Measurements from ENCODE around the gene ABCC3. TPM values are rescaled to one million over a fixed set of nuclear protein-coding genes. Genes with fewer than 3 reads are reported as not detected.
A peak's percentile ranks its signal among the peaks of the same experiment; 100 is the strongest.
"Not testable (repeated sequence)": the region's sequence is repeated elsewhere in the genome, so short reads cannot be mapped to it uniquely, and the experiment has no call there.

Gene ABCC3
- total RNA-seq, 1 donor from 2014 or later, result 5.4 TPM

- ATAC-seq (no peak), DNase-seq (ENCODE audit: low spot score) (no peak)
- intact Hi-C loops (cut with DNase I), result no loop called here
Measured at GRCh38 chr17:50710650-50711049, 76.0 kb downstream of the ABCC3 start.

GRCh38 chr17:50712641-50713040 lies 78.0 kb downstream of the ABCC3 start:
- no peak for ATAC-seq
- intact Hi-C loops (cut with DNase I), result no loop called here

GRCh38 chr17:50715471-50715870 lies 80.8 kb downstream of the ABCC3 start:
- intact Hi-C loops (cut with DNase I), result no loop called here
- ATAC-seq, result no peak

More at GRCh38 chr17:50712641-50713040, 78.0 kb downstream of the ABCC3 start:
- no peak for DNase-seq (ENCODE audit: low spot score)

GRCh38 chr17:50719144-50719923 lies 84.7 kb downstream of the ABCC3 start, which contains the start of gene LUC7L3:
LUC7L3 (plus strand) TSS chr17:50719603; CDS start chr17:50719733, 130 bp downstream.
- intact Hi-C loops (cut with DNase I), result no loop called here
- DNase-seq (ENCODE audit: low spot score) (peak; percentile 96), ATAC-seq (peak; percentile 98)

More at GRCh38 chr17:50715471-50715870, 80.8 kb downstream of the ABCC3 start:
- no peak for DNase-seq (ENCODE audit: low spot score)

GRCh38 chr17:50719924-50720794 lies 85.5 kb downstream of the ABCC3 start:
- intact Hi-C loops (cut with DNase I), result no loop called here
- DNase-seq (ENCODE audit: low spot score) (no peak), ATAC-seq (no peak)

GRCh38 chr17:50721194-50722010 lies 86.7 kb downstream of the ABCC3 start:
- intact Hi-C loops (cut with DNase I), result no loop called here
- DNase-seq (ENCODE audit: low spot score), result no peak
- no peak for ATAC-seq

- ATAC-seq (no peak), DNase-seq (ENCODE audit: low spot score) (no peak)
- intact Hi-C loops (cut with DNase I), result no loop called here
Measured at GRCh38 chr17:50722746-50723145, 88.1 kb downstream of the ABCC3 start.

- ATAC-seq; intact Hi-C loops (cut with DNase I): not testable (repeated sequence)
Measured at GRCh38 chr17:50724622-50725021, 89.9 kb downstream of the ABCC3 start.

GRCh38 chr17:50725769-50726655 lies 91.3 kb downstream of the ABCC3 start:
- DNase-seq (ENCODE audit: low spot score), result no peak
- no peak for ATAC-seq
- intact Hi-C loops (cut with DNase I), result no loop called here

More at GRCh38 chr17:50724622-50725021, 89.9 kb downstream of the ABCC3 start:
- DNase-seq (ENCODE audit: low spot score), result not testable (repeated sequence)

- ATAC-seq, result no peak
- no peak for DNase-seq (ENCODE audit: low spot score)
- intact Hi-C loops (cut with DNase I), result no loop called here
Measured at GRCh38 chr17:50728112-50728429, 93.4 kb downstream of the ABCC3 start.

GRCh38 chr17:50728881-50729765 lies 94.4 kb downstream of the ABCC3 start:
- DNase-seq (ENCODE audit: low spot score) (no peak), ATAC-seq (no peak)
- intact Hi-C loops (cut with DNase I), result no loop called here

- no peak for DNase-seq (ENCODE audit: low spot score)
- intact Hi-C loops (cut with DNase I), result no loop called here
- ATAC-seq, result no peak
Measured at GRCh38 chr17:50731575-50732460, 97.1 kb downstream of the ABCC3 start.

- DNase-seq (ENCODE audit: low spot score) (no peak), ATAC-seq (no peak)
- intact Hi-C loops (cut with DNase I), result no loop called here
Measured at GRCh38 chr17:50735287-50735686, 100.6 kb downstream of the ABCC3 start.

GRCh38 chr17:50737118-50737698 lies 102.5 kb downstream of the ABCC3 start:
- ATAC-seq (no peak), DNase-seq (ENCODE audit: low spot score) (no peak)
- intact Hi-C loops (cut with DNase I), result no loop called here

GRCh38 chr17:50739098-50739497 lies 104.4 kb downstream of the ABCC3 start:
- intact Hi-C loops (cut with DNase I), result no loop called here
- DNase-seq (ENCODE audit: low spot score), result no peak
- no peak for ATAC-seq
